ENCODE results near the gene UCP3.

DNA sequence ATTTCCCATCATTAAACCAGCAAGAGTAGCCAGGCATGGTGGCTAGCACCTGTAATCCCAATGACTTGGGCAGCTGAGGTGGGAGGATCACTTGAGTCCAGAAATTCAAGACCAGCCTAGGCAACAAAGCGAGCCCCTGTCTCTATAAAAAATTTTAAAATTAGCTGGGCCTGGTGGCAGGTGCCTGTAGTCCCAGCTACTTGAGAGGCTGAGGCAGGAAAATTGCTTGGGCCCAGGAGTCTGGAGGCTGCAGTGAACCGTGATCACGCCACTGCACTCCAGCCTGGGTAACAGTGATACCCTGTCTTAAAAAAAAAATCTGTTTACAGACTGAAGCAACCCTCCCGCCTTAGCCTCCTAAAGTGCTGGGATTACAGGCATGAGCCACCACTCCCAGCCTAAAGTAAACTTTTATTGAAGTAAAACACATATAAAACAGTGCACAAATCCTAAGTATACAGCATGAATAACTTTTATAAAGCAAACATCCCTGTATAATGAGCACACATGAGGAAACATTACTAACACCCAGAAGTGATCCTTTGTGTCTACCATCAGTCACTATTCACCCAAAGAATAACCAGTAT is 12.6 kb downstream of the UCP3 start:
- no peak for TF ChIP-seq ESRRG (CRISPR knock-in tag; IDR thresholded peaks at IDR 0.05)
- TF ChIP-seq ZC3H10 (CRISPR knock-in tag; IDR thresholded peaks at IDR 0.05): no peak
- TF ChIP-seq ZNF8 (CRISPR knock-in tag; IDR thresholded peaks at IDR 0.05): no peak

Measured in SK-N-SH treated with all-trans-retinoic acid at 6 μM for 48 hours (cell line).